HPDE6-E6E7 (cell line): Measurements from ENCODE around the gene GRM4.

Source experiments
- DNase-seq: peaks from one replicate; pipeline ENCODE4 v3.0.0; 2011; ENCODE audit warnings: missing footprints; ENCODE audit errors: extremely low spot score

Gene GRM4

GRCh38 chr6:34085453-34086170 is 60.3 kb downstream of the GRM4 start:
- DNase-seq, result no peak

GRCh38 chr6:34084591-34085290 is 61.1 kb downstream of the GRM4 start:
- DNase-seq, result no peak

- DNase-seq, result no peak
Observed at GRCh38 chr6:34082864-34083626, 62.8 kb downstream of the GRM4 start.

- DNase-seq, result no peak
Observed at GRCh38 chr6:34082348-34082747, 63.5 kb downstream of the GRM4 start.

- DNase-seq, result no peak
Observed at GRCh38 chr6:34080357-34080756, 65.5 kb downstream of the GRM4 start.

- DNase-seq, result no peak
Observed at GRCh38 chr6:34079899-34080298, 66.0 kb downstream of the GRM4 start.

- DNase-seq, result no peak
Observed at GRCh38 chr6:34075906-34076305, 70.0 kb downstream of the GRM4 start.

- DNase-seq, result no peak
Observed at GRCh38 chr6:34074064-34074742, 71.7 kb downstream of the GRM4 start.

GRCh38 chr6:34073540-34073939 is 72.3 kb downstream of the GRM4 start:
- DNase-seq, result no peak

GRCh38 chr6:34072727-34073126 is 73.2 kb downstream of the GRM4 start:
- DNase-seq, result no peak

GRCh38 chr6:34071884-34072379 is 74.0 kb downstream of the GRM4 start:
- no peak for DNase-seq

- no peak for DNase-seq
Observed at GRCh38 chr6:34071136-34071883, 74.6 kb downstream of the GRM4 start.

- DNase-seq, result peak; percentile 27
Observed at GRCh38 chr6:34070315-34071135, 75.4 kb downstream of the GRM4 start.

GRCh38 chr6:34068462-34069044 is 77.3 kb downstream of the GRM4 start:
- DNase-seq, result no peak

- DNase-seq, result no peak
Observed at GRCh38 chr6:34067814-34068213, 78.1 kb downstream of the GRM4 start.

GRCh38 chr6:34066772-34067770 is 78.8 kb downstream of the GRM4 start:
- DNase-seq, result no peak

GRCh38 chr6:34066218-34066571 is 79.7 kb downstream of the GRM4 start:
- no peak for DNase-seq

- DNase-seq, result no peak
Observed at GRCh38 chr6:34065466-34066217, 80.2 kb downstream of the GRM4 start.
